B cell (primary cell): ENCODE measurements around the gene MYL7. TPM values are rescaled to one million over a fixed set of nuclear protein-coding genes. Genes with fewer than 3 reads are reported as not detected.

ENCODE experiments used
- ATAC-seq: fragments of 200-7000 bp; cut with Tn5 transposase; one replicate; pipeline ENCODE4 v1.10.0; 2021; ENCODE audit warnings: low read depth, mild to moderate bottlenecking, moderate number of reproducible peaks, moderate library complexity
- CTCF ChIA-PET: fragments of 350-600 bp; sonication (Branson Sonifier 250); formaldehyde crosslinking; loops from one replicate; lab custom pipeline; 2021; ENCODE audit warnings: antibody characterized with exemption, inconsistent platforms; lab: Charles Lee
- POLR2A ChIA-PET: fragments of 350-600 bp; sonication (Branson Sonifier 250); formaldehyde crosslinking; loops from one replicate; lab custom pipeline; 2021; ENCODE audit warnings: antibody characterized with exemption; lab: Charles Lee
- DNase-seq: peaks from one replicate; pipeline ENCODE4 v3.0.0; 2013
- H2AFZ ChIP-seq: 2 replicates; pipeline ENCODE4 v1.6.1; 2012; ENCODE audit warnings: mild to moderate bottlenecking, low read depth, low read length; ENCODE audit not compliant: insufficient read depth, poor library complexity, severe bottlenecking
- H3K27ac ChIP-seq, 2 donors: 1 replicate in 1 of 2; 2 replicates in 1 of 2; pipeline ENCODE4 v1.5.1; 2012 to 2013; ENCODE audit warnings: low read length in 2 of 2, mild to moderate bottlenecking in 2 of 2, moderate library complexity in 1 of 2
- H3K27me3 ChIP-seq, 4 experiments: fragments of 200-600 bp in 1 of 4; sonication (generic) in 1 of 4; replicated peaks in 1 of 4; 1 replicate in 2 of 4; 2 replicates in 2 of 4; pipeline versions ENCODE4 v1.6.1 to v1.7.0; 2013 to 2016; ENCODE audit warnings: low read length in 3 of 4, mild to moderate bottlenecking in 2 of 4, mixed read lengths in 1 of 4, moderate library complexity in 1 of 4; ENCODE audit not compliant: insufficient read depth in 4 of 4, control insufficient read depth in 3 of 4; ENCODE audit errors: control extremely low read depth in 1 of 4
- H3K36me3 ChIP-seq, 2 experiments: replicated peaks in 1 of 2; 1 replicate in 1 of 2; 2 replicates in 1 of 2; pipeline versions ENCODE4 v1.6.1 to v1.7.1; 2013; ENCODE audit warnings: low read length in 1 of 2; ENCODE audit not compliant: insufficient read depth in 2 of 2, control insufficient read depth in 1 of 2; ENCODE audit errors: control extremely low read depth in 1 of 2, extremely low read depth in 1 of 2
- H3K4me1 ChIP-seq, 2 donors: fragments of 200-600 bp in 1 of 2; sonication (generic) in 1 of 2; 1 replicate in 1 of 2; 2 replicates in 1 of 2; pipeline versions ENCODE4 v1.5.1 to v1.6.1; 2013 to 2017; ENCODE audit warnings: low read length in 2 of 2; ENCODE audit not compliant: control insufficient read depth in 2 of 2, insufficient read depth in 2 of 2
- H3K4me2 ChIP-seq: replicated peaks from 2 replicates; pipeline ENCODE3; 2012; ENCODE audit warnings: mild to moderate bottlenecking, low read depth, low read length; ENCODE audit not compliant: poor library complexity, severe bottlenecking
- H3K4me3 ChIP-seq, 5 experiments: fragments of 200-600 bp in 1 of 5; sonication (generic) in 1 of 5; 1 replicate in 3 of 5; 2 replicates in 2 of 5; pipeline versions ENCODE4 v1.5.1 to v1.7.0; 2011 to 2016; ENCODE audit warnings: low read length in 4 of 5, mild to moderate bottlenecking in 4 of 5, low read depth in 2 of 5, control low read depth in 1 of 5, moderate library complexity in 1 of 5; ENCODE audit not compliant: insufficient read depth in 1 of 5; ENCODE audit errors: control extremely low read depth in 1 of 5, extremely low read depth in 1 of 5
- H3K79me2 ChIP-seq: fragments of 200-600 bp; sonication (generic); one replicate; pipeline ENCODE4 v1.6.0; 2016; ENCODE audit warnings: low read length; ENCODE audit not compliant: control insufficient read depth, insufficient read depth
- H3K9ac ChIP-seq: fragments of 200-600 bp; sonication (generic); 2 replicates; pipeline ENCODE4 v1.6.1; 2017; ENCODE audit warnings: mild to moderate bottlenecking, low read length, moderate library complexity
- H3K9me3 ChIP-seq, 3 donors: one replicate each; pipeline versions ENCODE4 v1.6.1 to v1.7.1; 2013; ENCODE audit warnings: low read length in 2 of 3; ENCODE audit not compliant: control insufficient read depth in 2 of 3, insufficient read depth in 1 of 3; ENCODE audit errors: control extremely low read depth in 1 of 3
- H4K20me1 ChIP-seq: 2 replicates; pipeline ENCODE4 v1.6.0; 2012; ENCODE audit warnings: mild to moderate bottlenecking, low read length; ENCODE audit not compliant: insufficient read depth, control insufficient read depth, poor library complexity, severe bottlenecking
- H3K27ac Mint-ChIP-seq: one replicate; pipeline ENCODE4 v1.8.0; 2021; ENCODE audit warnings: mixed read lengths
- H3K27me3 Mint-ChIP-seq: one replicate; pipeline ENCODE4 v1.8.0; 2021; ENCODE audit warnings: mixed read lengths
- H3K4me1 Mint-ChIP-seq: one replicate; pipeline ENCODE4 v1.8.0; 2021; ENCODE audit warnings: mixed read lengths
- H3K4me3 Mint-ChIP-seq: one replicate; pipeline ENCODE4 v1.8.0; 2021; ENCODE audit warnings: mixed read lengths
- H3K9me3 Mint-ChIP-seq: one replicate; pipeline ENCODE4 v1.8.0; 2022; ENCODE audit warnings: mixed read lengths; ENCODE audit not compliant: insufficient read depth
- EZH2 ChIP-seq: IDR thresholded peaks from 2 replicates; pipeline ENCODE4 v1.6.1; 2012; ENCODE audit warnings: borderline replicate concordance, low read depth, mild to moderate bottlenecking, moderate library complexity, low read length; ENCODE audit not compliant: insufficient read depth, poor library complexity, severe bottlenecking
- WGBS: methylation state at CpG from one replicate; pipeline ENCODE4 v1.1.5; 2013; ENCODE audit warnings: missing lambda C conversion rate; ENCODE audit not compliant: insufficient coverage; 5-methylcytosine and 5-hydroxymethylcytosine counted together
- intact Hi-C: fragments of 100-400 bp; cut with micrococcal nuclease; formaldehyde crosslinking; loops from one replicate; pipeline ENCODE4 v1.10.0; 2022
- polyA plus RNA-seq: library from polyadenylated mRNA; depleted of rRNA; stranded (reverse); fragments of >200 nt; gene quantifications from 2 replicates; pipeline ENCODE4 v1.2.3, GENCODE V29; 2012
- total RNA-seq, 2 donors: library from RNA; stranded (reverse); fragments of 120-200 nt in 1 of 2; gene quantifications; 1 replicate in 1 of 2; 2 replicates in 1 of 2; pipeline versions ENCODE4 v1.2.3 to v1.2.4, GENCODE V29; 2013 to 2022
- TF ChIP-seq, protein P1 (sequence below): fragments of 200-600 bp; IDR thresholded peaks from one replicate; pipeline ENCODE4 v1.8.0; 2022; ENCODE audit warnings: antibody characterized with exemption, mild to moderate bottlenecking

MYL7 gene
- total and polyA plus RNA-seq, 2 donors (not counting 1 experiment from before 2014, with no cell fraction given): not detected

DNA sequence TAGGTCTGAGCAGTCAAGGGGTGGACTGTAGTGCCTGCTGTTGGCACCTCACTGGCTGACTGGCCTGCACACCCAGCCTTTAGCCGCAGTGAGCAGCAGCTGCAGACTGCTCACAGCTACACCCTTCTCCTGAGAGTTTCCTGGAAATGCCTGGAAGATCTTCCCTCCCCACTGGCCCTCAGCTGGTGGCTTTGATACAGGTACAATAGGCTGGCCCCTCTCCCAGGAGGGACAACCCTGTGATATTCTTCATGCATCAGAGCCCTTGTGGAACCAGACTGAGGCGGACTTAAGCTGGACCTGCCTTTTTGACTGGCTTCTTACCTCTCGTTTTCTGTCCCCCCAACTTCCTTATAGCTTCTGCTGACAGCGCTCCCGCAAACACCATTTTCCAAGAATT lies 41.7 kb upstream of the MYL7 start:
- no peak overlapping the region for H3K4me3 ChIP-seq
- WGBS: 82% methylated on average over 5 of the region's 5 CpGs
- ATAC-seq (no peak), DNase-seq (no peak)
- H3K27ac Mint-ChIP-seq: no peak overlapping the region
- H3K27me3 Mint-ChIP-seq: peaks cover 28% of the 10 kb centered on the region
- no peak overlapping the region for H3K4me3 Mint-ChIP-seq
- H3K4me2 ChIP-seq: no peak overlapping the region
- intact Hi-C loops: no loop called here
- no peaks in the 10 kb centered on the region for H3K4me1 Mint-ChIP-seq
- TF ChIP-seq, protein P1, sequence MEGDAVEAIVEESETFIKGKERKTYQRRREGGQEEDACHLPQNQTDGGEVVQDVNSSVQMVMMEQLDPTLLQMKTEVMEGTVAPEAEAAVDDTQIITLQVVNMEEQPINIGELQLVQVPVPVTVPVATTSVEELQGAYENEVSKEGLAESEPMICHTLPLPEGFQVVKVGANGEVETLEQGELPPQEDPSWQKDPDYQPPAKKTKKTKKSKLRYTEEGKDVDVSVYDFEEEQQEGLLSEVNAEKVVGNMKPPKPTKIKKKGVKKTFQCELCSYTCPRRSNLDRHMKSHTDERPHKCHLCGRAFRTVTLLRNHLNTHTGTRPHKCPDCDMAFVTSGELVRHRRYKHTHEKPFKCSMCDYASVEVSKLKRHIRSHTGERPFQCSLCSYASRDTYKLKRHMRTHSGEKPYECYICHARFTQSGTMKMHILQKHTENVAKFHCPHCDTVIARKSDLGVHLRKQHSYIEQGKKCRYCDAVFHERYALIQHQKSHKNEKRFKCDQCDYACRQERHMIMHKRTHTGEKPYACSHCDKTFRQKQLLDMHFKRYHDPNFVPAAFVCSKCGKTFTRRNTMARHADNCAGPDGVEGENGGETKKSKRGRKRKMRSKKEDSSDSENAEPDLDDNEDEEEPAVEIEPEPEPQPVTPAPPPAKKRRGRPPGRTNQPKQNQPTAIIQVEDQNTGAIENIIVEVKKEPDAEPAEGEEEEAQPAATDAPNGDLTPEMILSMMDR: no peak
- TF ChIP-seq EZH2: no peak
- H3K36me3 ChIP-seq: no peaks in the 10 kb centered on the region
- H3K9me3 Mint-ChIP-seq: peaks cover 2% of the 10 kb centered on the region
- peaks cover 0 to 8% (median 0%) of the 10 kb centered on the region in 3 donors for H3K9me3 ChIP-seq
- ChIA-PET POLR2A (no interaction called here), CTCF (interaction anchor here (1.0 kb wide), 1 partner anchor 14 kb away, joined by 3 read pairs; no protein-coding TSS in a partner anchor)
- H3K9ac ChIP-seq: no peak overlapping the region
- no peak overlapping the region for H3K27ac ChIP-seq
- H2AFZ ChIP-seq: no peak overlapping the region
- H3K27me3 ChIP-seq: peaks cover 0 to 9% (median 0%) of the 10 kb centered on the region in 4 experiments
- H3K79me2 ChIP-seq: no peaks in the 10 kb centered on the region
- no peaks in the 10 kb centered on the region for H3K4me1 ChIP-seq
- no peaks in the 10 kb centered on the region for H4K20me1 ChIP-seq

DNA sequence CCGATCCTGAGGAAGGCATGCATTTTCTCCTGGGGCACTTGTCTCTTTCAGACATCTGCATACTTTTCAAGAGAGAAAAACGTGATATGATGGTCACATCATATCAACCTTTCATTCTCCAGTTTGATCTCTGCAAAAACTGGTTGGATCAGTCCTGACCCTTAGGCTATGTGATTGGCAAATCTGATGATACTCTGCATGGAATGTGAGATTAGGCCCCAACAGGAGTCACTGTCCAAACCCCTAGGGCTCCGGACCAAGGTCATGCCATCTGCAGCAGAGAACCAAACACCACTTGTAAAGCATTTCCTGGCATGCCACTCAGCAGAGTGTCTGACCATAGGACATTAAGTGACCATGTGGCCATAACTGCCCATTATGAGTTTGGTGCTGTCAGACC lies 39.5 kb upstream of the MYL7 start:
- H3K4me1 ChIP-seq: no peaks in the 10 kb centered on the region
- H3K4me3 ChIP-seq: no peak overlapping the region
- POLR2A ChIA-PET: no interaction called here
- H3K4me3 Mint-ChIP-seq: no peak overlapping the region
- TF ChIP-seq, protein P1: no peak
- no peak for TF ChIP-seq EZH2
- peaks cover 0 to 21% (median 1%) of the 10 kb centered on the region in 4 experiments for H3K27me3 ChIP-seq
- no peak overlapping the region for H3K27ac Mint-ChIP-seq
- peaks cover 39% of the 10 kb centered on the region for H3K27me3 Mint-ChIP-seq
- WGBS: 100% methylated on average over 1 of the region's 3 CpGs
- no peak overlapping the region for H3K4me2 ChIP-seq
- intact Hi-C loops: no loop called here
- no peak for DNase-seq
- CTCF ChIA-PET: no interaction called here
- H3K9ac ChIP-seq: no peak overlapping the region
- no peaks in the 10 kb centered on the region for H3K36me3 ChIP-seq
- H3K9me3 Mint-ChIP-seq: peaks cover 2% of the 10 kb centered on the region
- H3K27ac ChIP-seq: no peak overlapping the region
- no peaks in the 10 kb centered on the region for H4K20me1 ChIP-seq
- no peaks in the 10 kb centered on the region for H3K4me1 Mint-ChIP-seq
- H3K79me2 ChIP-seq: no peaks in the 10 kb centered on the region
- ATAC-seq: no peak
- no peak overlapping the region for H2AFZ ChIP-seq
- H3K9me3 ChIP-seq: peaks cover 0 to 8% (median 0%) of the 10 kb centered on the region in 3 donors
